NCI-H187 treated with DMSO at 0.1 percent for 48 hours (cell line): ENCODE results near the gene BANP.
"Not testable (repeated sequence)": the region's sequence is repeated elsewhere in the genome, so short reads cannot be mapped to it uniquely, and the experiment has no call there.

Source experiments
- DNase-seq: peaks from one replicate; lab custom pipeline; 2025; lab: John Stamatoyannopoulos, UW

Gene BANP

DNA sequence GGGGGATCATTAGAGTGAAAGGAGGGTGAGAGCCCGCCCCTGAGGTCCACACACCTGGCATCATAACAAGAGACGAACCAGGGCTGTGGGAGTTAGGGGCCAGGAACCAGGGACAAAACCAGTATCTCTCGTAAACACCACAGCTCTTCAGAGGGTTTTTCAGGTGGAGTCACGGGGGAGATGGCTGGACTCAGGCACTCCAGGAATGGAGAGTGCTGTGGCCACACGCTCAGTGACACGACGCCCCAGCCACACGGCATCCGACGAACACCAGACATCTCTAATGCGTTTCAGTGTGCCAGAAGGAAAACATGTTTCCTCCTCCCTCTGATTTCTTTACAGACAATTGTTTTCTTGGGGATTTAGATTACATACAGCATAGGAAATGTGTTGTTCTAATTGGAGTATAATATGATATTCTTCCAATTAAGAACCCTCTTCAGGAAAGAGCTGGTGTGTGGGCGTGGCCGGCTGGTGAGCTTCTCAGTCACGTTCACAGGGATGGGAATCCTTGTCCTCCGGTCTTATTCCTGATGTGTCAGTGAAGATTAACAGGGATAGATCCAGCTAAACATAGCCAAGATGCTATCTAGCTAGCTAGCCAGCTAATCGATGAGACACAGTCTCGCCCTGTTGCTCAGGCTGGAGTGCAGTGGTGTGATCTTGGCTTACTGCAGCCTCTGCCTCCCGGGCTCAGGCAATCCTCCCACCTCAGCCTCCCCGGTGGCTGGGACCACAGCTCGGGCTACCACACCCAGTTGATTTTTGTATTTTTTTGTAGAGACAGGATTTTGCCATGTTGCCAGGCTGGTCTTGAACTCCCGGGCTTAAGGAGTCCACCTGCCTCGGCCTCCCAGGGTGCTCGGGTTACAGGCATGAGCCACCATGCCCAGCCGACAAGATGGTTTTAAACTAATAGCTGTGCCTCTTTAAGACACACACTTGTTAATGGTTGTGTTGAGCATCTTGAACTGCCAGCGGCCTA lies 98.6 kb downstream of the BANP start:
- DNase-seq = no peak

DNA sequence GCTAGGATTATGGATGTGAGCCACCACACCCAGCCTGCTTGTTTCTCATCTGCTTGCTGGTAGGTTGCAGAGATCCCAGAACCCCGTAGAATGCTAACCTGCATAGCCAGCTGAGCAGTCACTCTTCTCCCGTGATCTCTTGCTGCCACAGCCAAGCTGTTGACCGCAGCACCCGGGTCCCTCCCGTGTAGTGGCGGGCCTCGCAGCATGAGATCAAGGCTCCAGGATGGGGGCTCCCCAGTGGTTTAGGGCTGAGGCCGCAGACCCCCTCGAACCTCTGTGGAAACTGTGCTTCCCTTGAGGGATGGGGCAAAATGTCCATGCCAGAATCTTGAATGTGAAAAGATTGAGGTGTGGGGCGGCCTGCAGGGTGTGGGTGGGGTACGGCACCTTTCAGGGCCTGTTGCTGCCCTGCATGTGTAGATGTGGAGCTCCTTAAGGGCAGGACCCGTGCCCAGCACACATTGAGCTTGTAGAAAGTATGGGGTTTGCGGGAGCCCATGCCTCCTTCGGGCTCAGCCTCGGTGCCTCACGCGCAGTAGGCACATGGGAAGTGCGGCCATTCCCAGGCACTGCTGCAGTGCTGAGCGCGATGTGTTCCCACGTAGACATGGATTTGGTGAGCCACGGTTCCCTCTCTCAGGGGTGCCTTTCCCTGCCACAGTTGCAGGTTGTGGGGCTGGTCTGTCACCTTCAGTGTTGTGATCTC lies 99.9 kb downstream of the BANP start:
- DNase-seq = no peak

DNA sequence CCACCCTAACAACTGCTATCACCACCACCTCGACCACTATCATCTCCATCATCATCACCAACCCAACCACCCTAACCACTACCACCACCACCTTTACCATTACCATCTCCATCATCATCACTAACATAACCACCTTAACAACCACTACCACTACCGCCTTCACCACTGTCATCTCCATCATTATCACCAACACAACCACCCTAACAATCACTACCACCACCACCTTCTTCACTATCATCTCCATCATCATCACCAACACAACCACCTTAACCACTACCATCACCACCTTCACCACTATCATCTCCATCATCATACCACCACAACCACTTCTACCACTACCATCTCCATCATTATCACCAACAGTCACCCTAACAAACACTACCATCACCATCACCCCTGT lies 101.4 kb downstream of the BANP start:
- DNase-seq = no peak

DNA sequence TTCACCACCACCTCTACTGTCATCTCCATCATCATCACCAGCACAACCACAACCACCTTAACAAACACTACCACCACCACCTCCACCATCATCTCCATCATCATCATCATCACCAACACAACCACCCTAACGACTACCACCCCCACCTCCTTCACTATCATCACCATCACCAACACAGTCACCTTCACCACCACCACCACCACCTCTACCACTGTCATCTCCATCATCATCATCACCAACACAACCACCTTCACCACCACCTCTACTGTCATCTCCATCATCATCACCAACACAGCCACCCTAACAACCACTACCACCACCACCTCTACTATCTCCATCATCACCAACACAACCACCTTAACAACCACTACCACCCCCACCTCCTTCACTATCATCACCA lies 102.2 kb downstream of the BANP start:
- not testable (repeated sequence) for DNase-seq

DNA sequence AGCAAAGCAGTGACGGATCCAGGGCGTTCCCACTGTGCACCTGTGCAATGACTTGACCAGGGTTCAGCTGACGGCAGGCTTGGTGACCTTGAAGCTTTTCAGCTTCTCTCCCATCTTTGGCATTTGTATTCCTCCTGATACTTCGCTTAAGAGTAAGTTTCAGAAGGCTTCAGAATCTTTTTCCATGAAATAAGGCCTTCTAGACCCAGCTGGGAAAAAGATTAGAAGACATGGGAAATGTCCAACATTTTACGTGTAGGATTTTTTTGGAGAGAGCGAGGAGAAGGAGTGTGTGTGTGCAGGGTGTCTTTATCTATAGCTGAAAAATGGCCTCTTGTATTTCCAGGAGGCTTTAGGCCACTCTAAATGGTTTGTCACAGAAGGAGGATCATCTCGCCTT lies 104.1 kb downstream of the BANP start:
- no peak for DNase-seq

DNA sequence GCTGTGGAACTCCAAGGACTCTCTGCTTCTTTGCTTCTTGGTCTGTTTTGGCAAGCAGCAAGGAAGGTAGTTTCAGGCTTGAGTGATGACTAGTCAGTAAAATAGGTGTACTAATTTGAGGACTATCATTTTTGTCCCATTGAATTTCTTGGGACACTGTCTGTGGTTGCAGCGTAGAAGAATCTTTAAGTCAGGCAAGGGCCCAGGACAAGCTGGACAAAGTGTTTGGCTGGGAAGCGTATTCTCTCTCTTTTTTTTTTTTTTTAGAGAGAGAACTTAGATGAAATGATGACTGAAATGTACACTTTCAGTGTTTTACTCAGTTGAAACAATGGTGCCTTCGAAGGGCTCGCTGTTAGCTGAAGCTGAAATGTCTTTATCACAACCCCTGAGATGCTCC lies 105.0 kb downstream of the BANP start:
- DNase-seq = no peak

DNA sequence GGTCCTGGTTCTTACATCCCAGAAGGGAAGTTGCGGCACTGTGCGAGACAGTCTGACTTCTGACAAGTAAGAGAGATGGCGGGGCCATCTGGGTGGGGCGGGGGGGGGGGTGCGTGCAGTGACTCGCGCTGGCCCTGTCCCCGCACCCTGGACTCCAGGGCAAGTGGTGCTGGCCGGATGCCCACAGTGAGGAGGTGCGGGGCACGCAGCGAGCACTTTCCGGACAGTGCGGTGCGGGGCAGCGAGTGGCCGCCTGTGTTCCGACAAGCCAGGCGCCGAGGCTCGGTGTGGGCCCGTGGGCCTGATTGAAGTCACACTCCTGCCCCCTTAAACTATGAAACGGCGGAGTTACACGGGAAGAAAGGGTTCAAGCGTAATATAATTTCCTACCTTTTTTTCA lies 106.4 kb downstream of the BANP start:
- DNase-seq = no peak

DNA sequence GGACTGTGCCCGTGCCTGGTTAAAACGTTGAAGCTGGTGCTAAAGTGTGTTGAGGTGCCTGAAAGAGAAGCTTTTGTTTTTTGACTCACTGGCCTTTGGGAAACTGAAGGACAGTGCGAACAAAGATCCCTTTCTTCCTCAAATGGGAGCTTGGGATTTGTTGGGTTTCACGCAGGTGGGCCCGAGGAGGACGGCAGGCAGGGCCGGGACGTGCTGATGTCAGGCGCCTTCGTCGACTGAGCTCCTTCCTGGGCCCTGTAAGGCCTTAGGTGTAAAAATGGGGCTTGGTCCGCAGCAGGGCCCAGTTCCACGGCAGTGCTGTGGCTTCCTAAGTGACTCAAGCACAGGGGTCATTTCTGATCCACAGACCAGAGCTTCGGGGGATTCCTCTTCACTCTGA lies 106.9 kb downstream of the BANP start:
- DNase-seq = no peak

DNA sequence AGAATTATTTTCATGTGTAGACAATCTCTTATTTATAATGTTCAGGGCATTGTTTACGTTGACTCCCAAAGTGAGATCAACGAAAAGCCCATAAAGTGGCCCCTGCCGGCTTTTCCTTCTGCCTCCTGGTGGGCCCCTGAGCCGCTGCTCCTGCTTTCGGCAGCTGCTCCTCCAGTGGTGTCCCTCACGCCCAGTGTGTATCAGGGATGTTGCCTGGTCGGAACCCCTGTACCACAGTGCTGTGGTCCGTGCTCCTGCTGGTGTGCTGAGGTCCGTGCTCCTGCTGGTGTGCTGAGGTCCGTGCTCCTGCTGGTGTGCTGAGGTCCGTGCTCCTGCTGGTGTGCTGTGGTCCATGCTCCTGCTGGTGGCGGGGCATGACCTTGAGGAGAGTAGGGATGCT lies 107.6 kb downstream of the BANP start:
- DNase-seq = no peak

DNA sequence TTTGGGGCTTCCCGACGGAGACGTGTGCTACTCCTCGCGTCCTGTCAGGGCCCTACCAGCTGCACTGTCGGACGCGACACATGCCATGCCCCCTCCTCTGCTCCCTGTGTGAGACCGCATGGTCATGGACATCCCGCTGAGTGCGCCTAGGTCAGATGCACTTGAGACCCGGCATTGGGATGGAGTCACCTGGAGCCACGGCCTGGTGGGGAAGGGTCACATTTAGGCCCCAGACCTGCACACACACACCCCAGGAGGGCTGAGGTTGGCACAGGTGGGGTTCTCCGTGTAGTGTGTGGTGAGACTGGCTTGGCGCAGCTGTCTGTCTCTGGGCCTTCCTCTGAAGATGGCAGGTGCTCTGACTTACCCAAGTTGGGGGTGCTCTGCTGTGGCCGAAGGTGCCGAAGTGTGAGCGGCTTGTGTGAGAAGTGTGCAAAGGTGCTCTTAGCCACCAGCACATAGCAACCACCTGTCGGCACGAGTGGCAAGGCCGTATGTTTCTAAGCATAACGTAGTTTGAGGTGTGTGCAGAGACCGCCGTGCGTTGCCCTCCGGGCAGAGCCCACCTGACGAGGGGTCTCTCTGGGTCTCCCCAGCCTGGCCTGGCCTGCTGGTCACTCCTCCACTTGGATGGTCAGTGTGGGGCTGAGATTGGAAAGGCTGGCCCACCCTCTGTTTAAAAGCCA lies 108.6 kb downstream of the BANP start:
- DNase-seq = no peak

DNA sequence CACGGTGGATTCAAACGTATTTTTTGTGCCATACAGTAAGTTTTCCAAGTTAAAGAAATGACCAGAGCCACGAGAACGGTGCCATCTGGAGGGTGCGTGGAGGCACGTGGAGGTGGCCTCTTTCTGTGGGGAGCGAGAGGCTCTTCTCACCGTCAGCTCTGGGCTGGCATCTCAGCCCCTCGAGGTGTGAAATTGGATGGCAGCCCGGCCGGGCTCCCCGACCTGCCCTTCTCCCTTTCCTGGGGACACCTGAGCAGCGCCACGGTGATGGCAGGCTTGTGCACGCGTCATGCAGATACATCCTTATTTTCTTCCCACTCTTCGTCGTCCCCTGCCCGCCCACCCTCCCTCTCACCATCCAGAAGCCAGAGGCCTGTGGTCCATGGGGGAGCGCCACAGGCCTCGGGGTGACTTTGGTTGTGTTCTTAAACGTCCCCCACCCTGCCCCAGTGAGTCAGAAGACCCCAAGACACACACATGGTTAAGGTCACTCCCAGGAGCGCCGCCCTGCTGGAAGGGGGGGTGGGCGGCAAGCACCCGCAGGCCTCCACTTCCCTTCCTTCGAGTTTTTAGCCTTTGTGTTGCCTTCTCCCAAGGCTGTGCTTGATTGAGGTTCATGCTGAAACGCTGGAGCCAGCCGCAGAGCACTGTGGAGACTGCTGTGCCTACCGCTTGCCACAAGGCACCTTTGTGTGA lies 109.4 kb downstream of the BANP start:
- no peak for DNase-seq

DNA sequence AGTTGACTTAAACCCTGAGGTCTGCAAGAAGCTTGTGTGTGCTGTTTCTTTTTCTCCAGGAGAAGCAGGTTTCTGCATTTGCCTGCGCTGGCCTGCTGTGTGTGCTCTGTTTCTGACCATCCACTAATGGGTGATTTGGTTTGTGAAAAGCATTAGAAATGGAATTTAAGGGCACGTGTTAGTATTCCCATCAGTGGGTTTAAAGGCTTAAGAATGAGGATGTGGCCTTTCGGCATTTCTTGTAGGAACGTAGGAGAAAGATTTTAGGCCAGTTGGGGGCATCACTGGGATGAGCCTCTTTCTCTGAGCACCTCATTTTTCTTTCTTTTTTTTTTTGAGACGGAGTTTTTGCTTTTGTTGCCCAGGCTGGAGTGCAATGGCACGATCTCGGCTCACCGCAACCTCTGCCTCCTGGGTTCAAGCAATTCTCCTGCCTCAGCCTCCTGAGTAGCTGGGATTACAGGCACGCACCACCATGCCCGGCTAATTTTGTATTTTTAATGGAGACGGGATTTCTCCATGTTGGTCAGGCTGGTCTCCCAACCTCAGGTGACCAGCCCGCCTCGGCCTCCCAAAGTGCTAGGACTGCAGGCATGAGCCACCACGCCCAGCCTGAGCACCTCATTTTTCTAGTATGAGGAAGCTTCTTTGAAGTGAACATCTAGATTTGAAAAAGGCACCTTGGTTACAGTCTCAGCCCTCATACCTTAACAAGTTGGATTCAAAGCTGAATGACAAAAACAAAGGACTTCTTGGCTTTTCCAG lies 110.3 kb downstream of the BANP start:
- no peak for DNase-seq

DNA sequence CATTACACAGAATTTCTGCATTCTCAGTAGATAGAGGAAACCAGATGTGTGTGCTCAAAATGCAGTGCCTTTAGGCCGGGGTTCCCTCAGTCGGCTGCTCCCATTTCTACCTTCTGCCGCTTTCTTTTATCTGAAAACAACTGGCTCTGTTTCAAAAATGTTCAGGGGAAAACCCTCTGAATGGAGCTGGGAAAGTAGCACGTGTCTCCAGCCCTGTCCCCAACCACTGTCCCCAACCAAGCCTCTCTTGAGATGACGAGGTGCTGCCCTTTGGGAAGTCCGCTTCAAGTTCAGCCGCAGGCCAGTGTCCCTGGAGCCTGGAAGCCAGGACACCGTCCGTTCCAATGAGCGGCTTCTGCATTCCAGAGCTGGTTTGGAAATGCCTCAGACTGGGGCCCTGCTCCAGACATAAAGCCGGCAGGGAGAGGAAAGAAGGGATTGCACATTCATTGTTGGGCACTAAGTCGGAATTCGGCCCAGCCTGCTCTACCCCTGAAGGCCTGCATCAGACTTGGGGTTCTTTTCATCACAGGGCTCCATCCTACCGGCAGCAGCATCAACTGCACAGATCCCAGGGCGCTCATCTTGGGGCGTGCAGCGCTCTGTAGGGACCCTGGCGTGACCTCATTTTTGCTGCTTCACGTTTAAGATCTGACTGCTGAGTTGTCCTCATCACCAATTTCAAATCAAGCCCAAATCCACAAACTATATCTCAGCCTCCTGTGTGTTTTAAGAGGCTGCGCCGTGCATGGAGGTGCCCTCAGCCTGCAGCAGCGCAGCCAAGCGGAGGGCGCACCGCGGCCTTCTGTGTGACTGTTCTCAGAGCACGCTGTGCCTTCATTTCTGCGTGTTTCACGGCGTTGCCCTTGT lies 111.3 kb downstream of the BANP start:
- DNase-seq = no peak

DNA sequence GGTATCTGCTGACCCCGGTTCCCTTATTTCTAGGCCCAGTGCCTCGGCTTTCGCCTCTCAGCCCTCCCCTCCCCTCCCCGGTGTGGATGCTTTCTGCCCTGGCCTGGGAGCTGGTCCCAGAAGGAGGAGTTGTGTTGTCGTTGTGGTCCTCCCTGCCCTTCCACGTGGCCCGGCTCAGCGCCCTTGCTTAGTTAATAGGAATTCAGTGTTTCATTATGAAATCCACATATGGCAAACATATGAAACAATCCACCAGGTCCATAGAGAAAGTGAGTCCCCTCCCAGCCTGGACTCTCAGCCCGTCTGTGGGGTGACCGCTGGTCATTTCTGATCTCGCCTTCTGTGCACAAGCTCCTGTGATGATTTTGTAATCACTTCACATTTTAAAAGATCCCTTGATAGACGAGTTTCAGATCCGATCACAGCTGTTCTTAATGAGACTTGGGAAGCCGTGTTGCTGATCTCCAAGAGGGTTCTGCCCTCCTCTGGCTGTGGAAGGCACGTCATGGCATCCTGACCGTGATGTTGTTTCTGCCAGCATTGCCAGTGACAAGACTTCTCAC lies 112.1 kb downstream of the BANP start:
- DNase-seq = no peak

DNA sequence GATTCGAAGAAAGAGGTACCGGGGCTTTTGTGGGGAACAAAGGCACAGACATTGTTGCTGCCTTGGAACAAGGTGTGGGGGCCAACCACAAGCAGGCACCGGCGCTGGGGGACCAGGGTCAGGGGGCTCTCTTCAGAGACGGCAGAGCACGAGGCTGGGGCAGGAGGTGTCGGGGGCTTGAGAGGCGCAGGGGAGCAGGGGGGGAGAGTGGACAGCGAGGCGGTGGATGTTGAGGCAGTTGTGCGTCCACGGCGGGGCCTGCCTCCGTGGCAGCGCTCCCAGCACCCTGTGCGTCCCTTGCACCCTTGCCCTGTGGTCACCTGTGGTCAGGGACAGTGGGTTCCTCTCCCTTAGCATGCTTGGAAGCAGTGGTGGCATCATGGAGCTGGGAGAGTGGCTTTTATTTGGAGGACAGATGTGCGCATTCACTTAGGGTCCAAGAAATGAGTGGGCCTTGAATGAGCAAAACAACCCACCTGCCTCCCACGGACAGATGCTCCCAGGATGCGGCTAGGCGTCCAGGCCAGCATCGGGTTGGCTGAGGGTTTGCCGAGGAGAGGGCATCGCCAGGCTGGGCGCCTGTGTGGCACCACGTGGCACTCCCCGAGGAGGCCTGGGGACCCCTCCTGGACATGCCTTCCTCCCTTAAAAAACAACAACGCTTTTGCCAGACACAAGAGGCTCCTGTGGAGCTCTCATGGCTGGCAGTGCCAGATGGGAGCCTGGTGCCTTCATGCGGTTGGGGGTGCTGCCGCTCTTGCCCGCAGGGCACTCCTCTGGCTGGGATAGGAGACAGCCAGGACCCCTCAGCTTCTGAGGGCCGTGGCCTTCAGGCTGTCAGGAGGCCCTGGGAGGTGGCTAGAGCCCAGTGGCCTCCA lies 113.0 kb downstream of the BANP start:
- DNase-seq = no peak

DNA sequence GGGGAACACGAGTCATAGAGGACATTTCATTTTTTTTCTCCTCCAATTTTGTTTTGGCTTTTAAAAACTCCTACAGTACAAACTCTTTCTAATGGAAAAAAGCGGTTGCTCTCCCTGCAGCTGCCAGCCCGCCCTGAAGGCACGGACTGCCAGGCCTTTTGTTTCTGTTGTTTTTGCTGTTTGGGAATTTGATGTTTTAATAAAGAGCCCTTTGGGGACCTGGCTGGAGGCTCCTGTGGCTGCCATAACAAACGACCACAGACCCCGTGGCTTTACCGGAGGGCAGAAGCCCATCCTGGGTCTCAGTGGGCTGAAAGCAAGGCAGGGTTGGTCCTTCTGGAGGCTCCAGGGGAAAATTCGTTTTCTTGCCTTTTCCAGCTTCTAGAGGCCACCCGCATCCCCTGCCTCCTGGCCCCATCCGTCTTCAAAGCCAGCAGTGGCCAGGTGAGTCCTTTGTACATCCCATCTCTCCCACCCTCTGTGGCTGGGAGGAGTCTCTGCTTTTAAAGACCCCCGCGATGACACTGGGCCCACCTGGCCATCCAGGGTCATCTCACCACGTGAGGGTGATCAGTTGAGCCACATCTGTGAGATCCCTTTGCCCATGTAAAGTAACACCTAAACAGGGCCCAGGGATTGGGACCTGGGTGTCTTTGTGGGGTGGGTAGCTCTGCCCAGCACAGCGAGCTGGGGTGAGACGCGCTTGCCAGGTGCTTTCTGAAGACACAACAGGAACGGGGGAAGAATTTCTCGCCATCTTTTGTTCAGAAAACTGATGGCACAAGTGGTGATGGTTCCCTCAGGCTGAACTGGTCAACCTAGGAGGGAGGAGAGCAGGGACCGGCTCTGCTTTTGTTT lies 113.9 kb downstream of the BANP start:
- DNase-seq = no peak

DNA sequence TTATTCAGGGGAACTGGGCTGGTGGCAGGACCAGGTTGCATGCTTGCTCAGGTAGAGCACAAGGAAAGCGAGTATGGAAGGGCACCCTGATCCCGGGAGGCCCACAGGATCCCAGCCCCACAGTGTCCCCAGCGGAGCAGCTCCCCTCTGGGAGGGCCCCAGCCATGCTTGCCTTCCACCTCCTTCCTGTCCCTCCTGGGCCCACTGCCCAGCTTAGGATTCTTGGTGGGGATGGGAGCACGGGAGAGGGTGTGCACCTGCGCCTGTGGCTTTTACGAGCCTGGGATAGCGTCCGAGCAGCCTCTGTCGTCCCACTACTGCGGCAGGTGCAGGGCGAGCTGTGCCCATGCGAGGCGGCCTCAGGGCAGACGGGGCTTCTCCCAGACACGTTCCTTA lies 114.5 kb downstream of the BANP start:
- no peak for DNase-seq

DNA sequence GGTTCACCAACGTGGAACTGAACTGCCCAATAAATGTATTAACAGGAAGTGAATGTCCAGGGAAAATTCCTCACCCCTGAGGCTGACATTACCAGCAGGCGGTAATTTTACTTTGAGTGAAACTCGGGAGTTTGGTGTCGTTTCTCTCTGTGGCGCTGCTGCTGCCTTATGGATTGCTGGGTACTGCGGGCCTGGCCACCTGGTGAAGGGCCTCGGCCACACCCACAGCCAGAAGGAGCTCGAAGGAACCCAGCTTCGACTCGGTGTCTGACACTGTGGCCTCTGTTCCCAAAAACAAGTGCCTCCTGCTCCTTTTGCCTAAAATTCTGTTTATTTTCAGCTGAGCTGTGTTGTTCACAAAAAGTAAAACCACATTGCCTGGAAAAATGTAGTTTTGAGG lies 115.0 kb downstream of the BANP start:
- no peak for DNase-seq
